Calu3 (cell line): ENCODE results near the gene SH3PXD2B. TPM values are rescaled to one million over a fixed set of nuclear protein-coding genes. Genes with fewer than 3 reads are reported as not detected.

ENCODE experiments used
- BruUV-seq: library from RNA; stranded (reverse); fragments of 400-500 nt; replicated peaks from 2 replicates; lab custom pipeline; 2021; lab: Mats Ljungman, UMichigan
- CTCF ChIA-PET: fragments of 300-600 bp; sonication (Branson Sonifier 250); formaldehyde crosslinking; loops from one replicate; lab custom pipeline; 2022; ENCODE audit warnings: antibody characterized with exemption; lab: Charles Lee
- DNase-seq: peaks from one replicate; pipeline ENCODE4 v3.0.0; 2022
- H3K27ac Mint-ChIP-seq: one replicate; pipeline ENCODE4 v1.8.0; 2022; ENCODE audit warnings: mixed read lengths; ENCODE audit not compliant: unreplicated experiment
- H3K27me3 Mint-ChIP-seq: one replicate; pipeline ENCODE4 v1.8.0; 2022; ENCODE audit warnings: mixed read lengths; ENCODE audit not compliant: unreplicated experiment
- H3K36me3 Mint-ChIP-seq: one replicate; pipeline ENCODE4 v1.8.0; 2022; ENCODE audit warnings: mild to moderate bottlenecking, moderate library complexity, mixed read lengths; ENCODE audit not compliant: insufficient read depth, unreplicated experiment
- H3K4me1 Mint-ChIP-seq: one replicate; pipeline ENCODE4 v1.8.0; 2022; ENCODE audit warnings: mild to moderate bottlenecking, low read depth, mixed read lengths; ENCODE audit not compliant: unreplicated experiment
- H3K4me3 Mint-ChIP-seq: one replicate; pipeline ENCODE4 v1.8.0; 2022; ENCODE audit warnings: mild to moderate bottlenecking, low read depth, moderate library complexity, mixed read lengths; ENCODE audit not compliant: unreplicated experiment
- H3K9me3 Mint-ChIP-seq: one replicate; pipeline ENCODE4 v1.8.0; 2022; ENCODE audit warnings: low read depth, mixed read lengths; ENCODE audit not compliant: unreplicated experiment
- intact Hi-C: fragments of 100-400 bp; cut with micrococcal nuclease; formaldehyde crosslinking; loops from one replicate; pipeline ENCODE4 v1.10.0; 2022; ENCODE audit not compliant: unreplicated experiment
- total RNA-seq: library from RNA; stranded (reverse); gene quantifications from 2 replicates; pipeline ENCODE4 v1.2.3, GENCODE V29; 2022
- TF ChIP-seq, protein P1 (sequence below): fragments of 200-600 bp; IDR thresholded peaks from one replicate; pipeline ENCODE4 v1.8.0; 2022; ENCODE audit warnings: antibody characterized with exemption; ENCODE audit not compliant: unreplicated experiment

SH3PXD2B gene
- total RNA-seq, 1 experiment from 2014 or later = 25.6 TPM

- peaks cover 4% of the 10 kb centered on the region for H3K36me3 Mint-ChIP-seq
- H3K27ac Mint-ChIP-seq = no peak overlapping the region
- intact Hi-C loops = no loop called here
- CTCF ChIA-PET = interaction anchor here (1.4 kb wide), 1 partner anchor 8 kb away, joined by 3 read pairs; no protein-coding TSS in a partner anchor
- no peaks in the 10 kb centered on the region for H3K9me3 Mint-ChIP-seq
- no peak overlapping the region for H3K4me3 Mint-ChIP-seq
- H3K27me3 Mint-ChIP-seq = no peaks in the 10 kb centered on the region
- TF ChIP-seq, protein P1, sequence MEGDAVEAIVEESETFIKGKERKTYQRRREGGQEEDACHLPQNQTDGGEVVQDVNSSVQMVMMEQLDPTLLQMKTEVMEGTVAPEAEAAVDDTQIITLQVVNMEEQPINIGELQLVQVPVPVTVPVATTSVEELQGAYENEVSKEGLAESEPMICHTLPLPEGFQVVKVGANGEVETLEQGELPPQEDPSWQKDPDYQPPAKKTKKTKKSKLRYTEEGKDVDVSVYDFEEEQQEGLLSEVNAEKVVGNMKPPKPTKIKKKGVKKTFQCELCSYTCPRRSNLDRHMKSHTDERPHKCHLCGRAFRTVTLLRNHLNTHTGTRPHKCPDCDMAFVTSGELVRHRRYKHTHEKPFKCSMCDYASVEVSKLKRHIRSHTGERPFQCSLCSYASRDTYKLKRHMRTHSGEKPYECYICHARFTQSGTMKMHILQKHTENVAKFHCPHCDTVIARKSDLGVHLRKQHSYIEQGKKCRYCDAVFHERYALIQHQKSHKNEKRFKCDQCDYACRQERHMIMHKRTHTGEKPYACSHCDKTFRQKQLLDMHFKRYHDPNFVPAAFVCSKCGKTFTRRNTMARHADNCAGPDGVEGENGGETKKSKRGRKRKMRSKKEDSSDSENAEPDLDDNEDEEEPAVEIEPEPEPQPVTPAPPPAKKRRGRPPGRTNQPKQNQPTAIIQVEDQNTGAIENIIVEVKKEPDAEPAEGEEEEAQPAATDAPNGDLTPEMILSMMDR = no peak
- no peak for DNase-seq
- H3K4me1 Mint-ChIP-seq = no peaks in the 10 kb centered on the region
- BruUV-seq = no TSS peak
These were observed 48.9 kb downstream of the SH3PXD2B start for GRCh38 chr5:172405226-172406107.

GRCh38 chr5:172404746-172405145 lies 49.6 kb downstream of the SH3PXD2B start:
- H3K27me3 Mint-ChIP-seq = no peaks in the 10 kb centered on the region

DNA sequence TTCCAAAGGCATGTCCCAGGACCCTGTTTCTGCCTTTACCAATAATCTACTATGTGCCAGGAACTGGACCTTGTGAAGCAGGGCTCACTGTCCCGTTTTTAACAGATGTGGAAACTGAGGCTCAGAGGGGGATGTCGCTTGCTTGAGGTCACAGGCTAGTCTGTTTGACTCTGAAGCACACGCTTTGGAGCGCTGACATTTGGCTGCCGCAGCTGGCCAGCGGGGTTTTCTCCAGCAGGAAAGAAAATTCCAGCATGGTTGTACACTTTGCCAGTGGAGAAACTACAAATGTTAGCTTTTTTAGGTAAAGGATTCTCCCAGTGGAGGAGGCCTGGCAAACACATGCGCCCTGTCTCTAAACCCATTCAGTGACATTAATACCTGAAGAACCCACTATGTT lies 50.5 kb downstream of the SH3PXD2B start:
- DNase-seq = no peak
- H3K9me3 Mint-ChIP-seq = no peaks in the 10 kb centered on the region
- intact Hi-C loops = no loop called here
- no peak overlapping the region for H3K27ac Mint-ChIP-seq
- H3K4me1 Mint-ChIP-seq = no peaks in the 10 kb centered on the region
- no peak overlapping the region for H3K4me3 Mint-ChIP-seq
- BruUV-seq = no TSS peak
- H3K27me3 Mint-ChIP-seq = no peaks in the 10 kb centered on the region
- TF ChIP-seq, protein P1 = no peak
- CTCF ChIA-PET = no interaction called here
- no peaks in the 10 kb centered on the region for H3K36me3 Mint-ChIP-seq

More at GRCh38 chr5:172404746-172405145, 49.6 kb downstream of the SH3PXD2B start:
- H3K4me1 Mint-ChIP-seq = no peaks in the 10 kb centered on the region
- no peak overlapping the region for H3K4me3 Mint-ChIP-seq
- no peak overlapping the region for H3K27ac Mint-ChIP-seq
- intact Hi-C loops = no loop called here
- H3K9me3 Mint-ChIP-seq = no peaks in the 10 kb centered on the region
- CTCF ChIA-PET = interaction anchor here (1.4 kb wide), 1 partner anchor 9 kb away, joined by 3 read pairs; no protein-coding TSS in a partner anchor
- peaks cover 3% of the 10 kb centered on the region for H3K36me3 Mint-ChIP-seq
- no TSS peak for BruUV-seq
- TF ChIP-seq, protein P1 = no peak
- no peak for DNase-seq

DNA sequence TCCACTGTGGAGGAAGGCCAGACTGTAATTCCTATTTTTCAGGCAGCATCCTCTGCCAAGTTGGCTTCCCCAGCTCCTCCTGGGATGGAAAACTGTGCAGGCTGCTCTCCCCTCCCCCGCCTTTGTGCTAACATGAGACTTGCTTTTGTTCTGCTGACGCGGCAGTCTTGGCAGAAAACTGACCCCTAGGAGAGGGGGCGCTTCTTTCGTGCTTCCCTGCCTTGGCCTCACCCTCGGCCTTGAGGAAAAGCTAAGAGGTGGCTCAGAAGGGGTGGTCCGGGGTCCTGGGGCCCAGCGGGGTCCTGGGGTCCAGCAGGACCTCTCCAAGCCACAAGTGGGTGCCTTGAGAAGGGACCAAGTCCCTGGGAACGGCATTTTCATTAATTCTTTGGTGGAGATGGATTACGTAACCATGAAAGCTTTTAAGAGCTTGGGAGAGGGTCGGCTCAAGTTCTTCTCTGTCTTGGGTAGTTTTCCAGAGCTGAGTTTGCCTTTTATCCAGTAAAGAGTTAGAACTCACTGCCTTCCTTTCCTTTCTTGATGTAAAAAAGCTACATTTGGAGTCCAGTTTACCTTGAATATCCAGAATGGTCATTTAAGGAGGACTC lies 51.0 kb downstream of the SH3PXD2B start:
- H3K9me3 Mint-ChIP-seq = no peaks in the 10 kb centered on the region
- H3K27ac Mint-ChIP-seq = no peak overlapping the region
- no peaks in the 10 kb centered on the region for H3K4me1 Mint-ChIP-seq
- H3K36me3 Mint-ChIP-seq = no peaks in the 10 kb centered on the region
- no peak for DNase-seq
- TF ChIP-seq, protein P1 = no peak
- BruUV-seq = no TSS peak
- H3K27me3 Mint-ChIP-seq = no peaks in the 10 kb centered on the region
- CTCF ChIA-PET = no interaction called here
- H3K4me3 Mint-ChIP-seq = no peak overlapping the region
- intact Hi-C loops = no loop called here
